GM18858 (cell line): ENCODE results near the gene EGR1.
"Not testable (repeated sequence)": the region's sequence is repeated elsewhere in the genome, so short reads cannot be mapped to it uniquely, and the experiment has no call there.

Experiments used
- ATAC-seq: cut with Tn5 transposase; IDR thresholded peaks from one replicate; pipeline ENCODE4 v1.9.1; 2021; ENCODE audit not compliant: unreplicated experiment

EGR1 gene

DNA sequence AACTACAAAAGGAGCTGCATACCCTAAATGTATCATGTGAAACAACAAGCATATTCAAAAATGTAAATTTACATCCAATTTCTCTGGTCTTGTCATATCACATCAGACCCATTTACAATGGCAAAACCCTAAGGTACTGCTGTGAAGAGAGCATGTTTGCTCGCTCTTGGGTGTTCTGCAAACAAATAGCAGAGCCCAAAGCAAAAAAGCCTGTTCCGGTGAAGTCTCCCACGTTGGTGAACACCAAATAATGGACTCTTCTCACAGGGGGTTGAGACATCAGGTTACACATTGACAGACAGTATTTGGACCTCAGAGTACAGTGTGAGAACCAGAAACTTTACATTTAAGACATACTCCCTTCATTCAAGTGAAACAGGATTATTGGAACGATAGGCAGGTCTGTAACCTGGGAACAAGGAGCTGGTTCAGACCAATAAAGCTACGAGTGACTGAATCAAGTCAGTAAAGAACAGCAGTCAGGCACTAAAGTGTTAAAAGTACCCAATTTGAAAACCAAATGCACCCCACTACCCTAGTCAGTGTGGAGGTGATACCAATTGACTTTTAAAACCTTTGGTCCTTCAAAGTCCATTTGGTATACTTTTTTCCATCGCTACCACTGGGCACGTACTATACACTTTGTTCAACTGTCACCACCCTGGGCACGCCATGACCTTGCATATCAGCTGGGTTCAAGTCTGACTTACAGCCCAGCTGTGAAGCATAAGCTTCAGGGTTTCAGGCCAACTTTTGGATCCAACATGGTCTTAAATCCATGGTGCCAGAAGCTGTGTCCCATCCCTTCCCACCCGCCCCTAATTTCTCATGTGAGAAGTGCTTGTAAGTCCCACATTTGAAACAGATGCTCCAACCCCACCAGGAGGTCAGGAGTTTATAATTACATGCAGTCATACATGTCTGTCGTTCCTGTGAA is 41.4 kb downstream of the EGR1 start:
- no peak for ATAC-seq

DNA sequence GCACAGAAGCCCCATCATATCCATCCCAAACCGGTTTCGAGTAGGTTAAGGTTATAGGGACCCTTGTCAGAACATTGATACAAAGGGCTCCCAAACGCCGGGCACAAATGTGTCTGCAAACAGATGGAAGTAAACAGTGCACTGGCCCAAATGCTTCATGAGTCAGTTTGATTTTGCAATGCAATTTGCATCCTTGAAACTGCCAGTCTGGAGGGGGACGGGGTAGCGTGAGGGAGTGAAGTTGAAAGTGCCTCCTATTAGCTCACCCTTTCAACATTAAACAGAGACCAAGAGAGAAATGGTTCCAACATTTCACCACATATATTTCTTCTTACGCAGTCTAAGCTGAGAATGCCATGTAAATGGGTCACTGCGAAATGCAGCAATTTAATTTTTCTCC is 42.2 kb downstream of the EGR1 start:
- ATAC-seq: not testable (repeated sequence)

DNA sequence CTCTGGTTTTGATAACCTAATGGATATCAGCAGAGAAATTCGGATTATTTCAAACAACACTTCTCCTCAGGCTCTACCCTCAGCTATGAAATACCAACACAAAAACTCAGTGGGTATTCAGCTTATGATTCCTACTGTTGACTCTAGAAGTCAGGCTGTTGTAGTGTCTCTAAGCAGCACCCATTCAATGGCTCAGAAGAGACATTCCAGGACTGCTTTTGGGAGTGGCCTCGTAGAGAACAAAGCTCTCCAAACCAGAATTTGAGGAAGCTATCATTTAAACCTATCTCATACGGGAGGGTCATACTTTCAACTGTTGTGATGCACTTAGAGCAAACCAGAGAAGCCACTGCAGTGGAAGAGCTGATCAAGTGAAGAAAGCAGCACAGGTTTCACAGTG is 43.7 kb downstream of the EGR1 start:
- ATAC-seq: no peak

DNA sequence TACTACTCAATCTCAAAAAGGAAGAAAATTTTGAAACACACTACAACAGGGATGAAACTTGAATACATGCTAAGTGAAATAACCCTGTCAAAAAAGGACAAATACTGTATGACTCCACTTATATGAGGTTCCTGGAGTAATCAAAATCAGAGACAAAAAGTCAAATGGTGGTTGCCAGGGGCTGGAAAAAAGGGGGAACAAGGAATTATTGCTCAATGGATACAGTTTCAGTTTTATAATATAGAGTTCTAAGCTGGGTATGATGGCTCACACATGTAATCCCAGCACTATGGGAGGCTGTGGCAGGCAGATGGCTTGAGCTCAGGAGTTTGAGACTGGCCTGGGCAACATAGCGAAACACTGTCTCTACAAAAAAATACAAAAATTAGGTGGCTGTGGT is 48.7 kb downstream of the EGR1 start:
- no peak for ATAC-seq

DNA sequence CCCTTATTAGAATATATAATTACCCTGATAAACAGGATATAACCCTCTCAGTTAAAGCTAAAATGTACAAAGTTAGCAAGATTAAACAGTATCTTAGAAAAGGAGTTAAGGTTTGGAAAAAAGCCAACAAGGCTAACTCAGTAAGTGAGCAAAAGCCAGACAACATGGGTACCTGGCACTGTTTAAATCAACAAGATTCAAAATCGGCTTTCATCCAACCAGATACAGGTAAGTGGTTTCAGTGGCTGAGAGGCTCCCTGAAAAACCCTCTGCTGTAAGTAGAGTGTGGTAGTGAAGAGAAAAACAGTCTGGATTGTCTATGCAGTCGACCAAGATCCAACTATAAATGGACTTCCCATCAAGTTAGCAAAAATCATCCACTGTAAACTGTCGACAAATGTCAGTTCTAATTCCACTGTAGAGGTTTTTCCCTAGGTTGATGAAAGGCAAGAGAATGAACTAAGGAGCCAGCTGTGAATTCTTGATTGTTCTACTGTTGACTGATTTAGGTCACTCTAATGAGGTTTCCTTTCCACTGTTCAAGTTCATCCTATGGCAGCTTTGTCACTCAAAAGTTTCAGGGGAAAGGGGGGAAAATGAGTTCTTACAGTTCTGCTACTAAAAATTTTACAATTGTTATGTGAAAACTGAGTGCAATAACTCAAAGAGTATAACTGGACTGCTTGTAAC is 50.4 kb downstream of the EGR1 start:
- no peak for ATAC-seq

DNA sequence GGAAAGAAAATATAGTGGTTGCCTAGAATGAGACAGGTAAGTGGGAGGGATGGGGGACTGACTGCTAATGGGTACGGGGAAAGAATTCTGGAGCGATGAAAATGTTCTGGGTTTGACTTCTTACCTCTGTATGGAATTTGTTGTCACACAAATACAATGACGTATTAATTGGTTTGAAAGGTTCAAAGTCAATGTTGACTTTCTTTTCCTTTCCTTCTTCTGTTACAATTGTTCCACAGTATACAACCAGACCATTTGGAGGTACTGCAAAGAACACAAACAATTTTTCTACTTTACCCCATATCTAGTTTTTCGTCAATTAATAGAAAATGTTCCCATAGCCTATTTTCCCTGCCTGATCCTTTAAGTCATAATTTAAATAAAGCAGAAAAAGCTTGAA is 52.2 kb downstream of the EGR1 start:
- ATAC-seq: no peak
